Panc1 (cell line): ENCODE results near the gene ARHGAP8. TPM values are rescaled to one million over a fixed set of nuclear protein-coding genes. Genes with fewer than 3 reads are reported as not detected.

ENCODE experiments used
- ATAC-seq: fragments of 200-7000 bp; cut with Tn5 transposase; 2 replicates; pipeline ENCODE4 v1.9.1; 2020; ENCODE audit warnings: mild to moderate bottlenecking, moderate library complexity
- BruUV-seq: library from RNA; stranded (reverse); fragments of 400-500 nt; replicated peaks from 2 replicates; lab custom pipeline; 2021; lab: Mats Ljungman, UMichigan
- CTCF ChIA-PET: fragments of 300-600 bp; sonication (Branson Sonifier 250); formaldehyde crosslinking; loops from one replicate; lab custom pipeline; 2022; ENCODE audit warnings: antibody characterized with exemption; lab: Charles Lee
- POLR2A ChIA-PET: fragments of 300-600 bp; sonication (Branson Sonifier 250); formaldehyde crosslinking; loops from one replicate; lab custom pipeline; 2022; ENCODE audit warnings: antibody characterized with exemption; lab: Charles Lee
- DNase-seq: peaks from one replicate; pipeline ENCODE4 v3.0.0-alpha.2; 2010; ENCODE audit warnings: low read depth, low spot score
- H3K27ac ChIP-seq: 2 replicates; pipeline ENCODE4 v1.5.1; 2011; ENCODE audit warnings: mild to moderate bottlenecking, low read length, inconsistent platforms
- H3K27me3 ChIP-seq: fragments of 200-500 bp; sonication (Bioruptor generic); 2 replicates; pipeline ENCODE4 v1.6.0; 2014; ENCODE audit warnings: low read length, inconsistent platforms; ENCODE audit not compliant: control insufficient read depth, insufficient read depth
- H3K36me3 ChIP-seq: fragments of 200-500 bp; sonication (Bioruptor generic); 2 replicates; pipeline ENCODE4 v1.5.1; 2014; ENCODE audit warnings: inconsistent platforms, mild to moderate bottlenecking, low read length, moderate library complexity; ENCODE audit not compliant: control insufficient read depth, insufficient read depth
- H3K4me1 ChIP-seq: 2 replicates; pipeline ENCODE4 v1.5.1; 2011; ENCODE audit warnings: inconsistent platforms, mild to moderate bottlenecking, low read length, moderate library complexity; ENCODE audit not compliant: control insufficient read depth, insufficient read depth
- H3K4me3 ChIP-seq, 2 experiments: 2 replicates each; pipeline ENCODE4 v1.5.1; 2011 to 2012; ENCODE audit warnings: low read depth in 2 of 2, low read length in 2 of 2, mild to moderate bottlenecking in 2 of 2, inconsistent platforms in 1 of 2, moderate library complexity in 1 of 2
- H3K9me3 ChIP-seq: fragments of 200-500 bp; sonication (Bioruptor generic); 2 replicates; pipeline ENCODE4 v1.5.1; 2014; ENCODE audit warnings: low read depth, mild to moderate bottlenecking, inconsistent platforms, low read length, moderate library complexity; ENCODE audit not compliant: control insufficient read depth, insufficient read depth
- CTCF ChIP-seq: fragments of 450-650 bp; IDR thresholded peaks from 2 replicates; pipeline ENCODE4 v1.5.1; 2017; ENCODE audit warnings: mild to moderate bottlenecking
- POLR2AphosphoS5 ChIP-seq: IDR thresholded peaks from 2 replicates; pipeline ENCODE4 v1.6.1; 2012; ENCODE audit warnings: mild to moderate bottlenecking, low read depth, low read length, moderate library complexity
- REST ChIP-seq, 2 experiments: IDR thresholded peaks; 2 replicates each; pipeline ENCODE4 v1.6.1; 2011 to 2012; ENCODE audit warnings: low read depth in 2 of 2, control low read depth in 1 of 2, low read length in 1 of 2, mild to moderate bottlenecking in 1 of 2, moderate library complexity in 1 of 2; ENCODE audit not compliant: insufficient read depth in 1 of 2
- SIN3A ChIP-seq: IDR thresholded peaks from 2 replicates; pipeline ENCODE4 v1.6.1; 2012; ENCODE audit warnings: low read depth, mild to moderate bottlenecking, low read length, moderate library complexity, borderline replicate concordance; ENCODE audit not compliant: insufficient read depth
- TCF7L2 ChIP-seq: IDR thresholded peaks from 2 replicates; pipeline ENCODE4 v1.6.1; 2011; ENCODE audit warnings: mild to moderate bottlenecking, low read depth, low read length, inconsistent platforms
- in situ Hi-C: cut with HindIII; loops from 2 replicates; pipeline ENCODE4 v1.10.0; 2016; ENCODE audit warnings: low sequenced_read_pairs, low pct_unique_long_range_greater_than_20kb
- intact Hi-C: fragments of 100-400 bp; cut with micrococcal nuclease; formaldehyde crosslinking; loops from one replicate; pipeline ENCODE4 v1.10.0; 2022; ENCODE audit not compliant: unreplicated experiment
- total RNA-seq: library from RNA; stranded (reverse); gene quantifications from one replicate; pipeline ENCODE4 v1.2.1, GENCODE V29; 2021; ENCODE audit not compliant: unreplicated experiment

ARHGAP8 gene
- total RNA-seq, 1 experiment from 2014 or later = 9.2 TPM

GRCh38 chr22:44893731-44894080 is 141.3 kb downstream of the ARHGAP8 start:
- BruUV-seq = no TSS peak
- in situ Hi-C loops = no loop called here
- TF ChIP-seq CTCF (no peak), TCF7L2 (no peak), REST (IDR thresholded peaks at IDR 0.05; ENCODE audit: insufficient read depth in 1 of 2, low read depth in 2 of 2, low read length in 1 of 2) (no peak), POLR2AphosphoS5 (no peak), SIN3A (no peak)
- H3K4me1 ChIP-seq = no peaks in the 10 kb centered on the region
- ATAC-seq (no peak), DNase-seq (no peak)
- intact Hi-C loops = no loop called here
- H3K27ac ChIP-seq = no peak overlapping the region
- no peaks in the 10 kb centered on the region for H3K36me3 ChIP-seq
- H3K4me3 ChIP-seq = no peak overlapping the region
- CTCF ChIA-PET = no interaction called here
- H3K27me3 ChIP-seq = no peaks in the 10 kb centered on the region
- POLR2A ChIA-PET = no interaction called here
- H3K9me3 ChIP-seq = no peaks in the 10 kb centered on the region

GRCh38 chr22:44894321-44894720 is 141.9 kb downstream of the ARHGAP8 start:
- H3K9me3 ChIP-seq = no peaks in the 10 kb centered on the region
- no peak for TF ChIP-seq POLR2AphosphoS5
- no peaks in the 10 kb centered on the region for H3K4me1 ChIP-seq
- H3K27ac ChIP-seq = no peak overlapping the region
- H3K27me3 ChIP-seq = no peaks in the 10 kb centered on the region
- DNase-seq (no peak), ATAC-seq (no peak)
- in situ Hi-C loops (no loop called here), intact Hi-C loops (no loop called here)
- ChIA-PET CTCF (interaction anchor here (0.6 kb wide), 1 partner anchor 73 kb away, joined by 3 read pairs; no protein-coding TSS in a partner anchor), POLR2A (interaction anchor here (0.6 kb wide), 1 partner anchor 935 kb away, joined by 3 read pairs; no protein-coding TSS in a partner anchor)
- no peaks in the 10 kb centered on the region for H3K36me3 ChIP-seq
- no peak overlapping the region for H3K4me3 ChIP-seq
- BruUV-seq = no TSS peak

- CTCF ChIA-PET = no interaction called here
- intact Hi-C loops (no loop called here), in situ Hi-C loops (no loop called here)
- H3K4me1 ChIP-seq = no peaks in the 10 kb centered on the region
- no peaks in the 10 kb centered on the region for H3K27me3 ChIP-seq
- no TSS peak for BruUV-seq
- POLR2A ChIA-PET = interaction anchor here (0.6 kb wide), 1 partner anchor 934 kb away, joined by 3 read pairs; no protein-coding TSS in a partner anchor
- H3K36me3 ChIP-seq = no peaks in the 10 kb centered on the region
- no peak overlapping the region for H3K27ac ChIP-seq
- ATAC-seq (no peak), DNase-seq (no peak)
- H3K4me3 ChIP-seq = no peak overlapping the region
- H3K9me3 ChIP-seq = no peaks in the 10 kb centered on the region
- TF ChIP-seq POLR2AphosphoS5 (no peak), SIN3A (no peak), CTCF (no peak), REST (IDR thresholded peaks at IDR 0.05; ENCODE audit: insufficient read depth in 1 of 2, low read depth in 2 of 2, low read length in 1 of 2) (no peak), TCF7L2 (no peak)
These were observed 142.4 kb downstream of the ARHGAP8 start for GRCh38 chr22:44894782-44895181.
